NCI-H345 treated with DMSO at 0.1 percent for 48 hours (cell line): ENCODE measurements around the gene SMDT1.
A peak's percentile ranks its signal among the peaks of the same experiment; 100 is the strongest.
"Not testable (repeated sequence)": the region's sequence is repeated elsewhere in the genome, so short reads cannot be mapped to it uniquely, and the experiment has no call there.

Source experiments
- DNase-seq: peaks from one replicate; lab custom pipeline; 2025; ENCODE audit not compliant: unreplicated experiment; lab: John Stamatoyannopoulos, UW

SMDT1 gene

GRCh38 chr22:42108848-42109247 is 29.3 kb downstream of the SMDT1 start:
- DNase-seq: no peak

GRCh38 chr22:42111798-42112197 is 32.3 kb downstream of the SMDT1 start:
- DNase-seq: no peak

- not testable (repeated sequence) for DNase-seq
These were observed 33.3 kb downstream of the SMDT1 start for GRCh38 chr22:42112793-42113192.

- no peak for DNase-seq
These were observed 35.2 kb downstream of the SMDT1 start for GRCh38 chr22:42114721-42115120.

GRCh38 chr22:42115420-42115830 is 35.9 kb downstream of the SMDT1 start:
- DNase-seq: not testable (repeated sequence)

GRCh38 chr22:42116848-42117424 is 37.4 kb downstream of the SMDT1 start:
- DNase-seq: no peak

- DNase-seq: not testable (repeated sequence)
These were observed 40.9 kb downstream of the SMDT1 start for GRCh38 chr22:42120231-42121021.

- DNase-seq: not testable (repeated sequence)
These were observed 44.0 kb downstream of the SMDT1 start for GRCh38 chr22:42123529-42123928.

GRCh38 chr22:42127606-42128005 is 48.1 kb downstream of the SMDT1 start:
- no peak for DNase-seq

- DNase-seq: not testable (repeated sequence)
These were observed 48.5 kb downstream of the SMDT1 start for GRCh38 chr22:42128007-42128406.

- DNase-seq: peak; percentile 24
These were observed 49.5 kb downstream of the SMDT1 start for GRCh38 chr22:42128776-42129694.

GRCh38 chr22:42130182-42130581 is 50.7 kb downstream of the SMDT1 start:
- not testable (repeated sequence) for DNase-seq

GRCh38 chr22:42130639-42131431 is 51.3 kb downstream of the SMDT1 start, which contains the start of gene CYP2D6:
Gene CYP2D6 (minus strand): TSS chr22:42130810. CDS start chr22:42130791, 19 bp downstream.
- DNase-seq: not testable (repeated sequence)

GRCh38 chr22:42131562-42131961 is 52.1 kb downstream of the SMDT1 start:
- no peak for DNase-seq

GRCh38 chr22:42132457-42132856 is 53.0 kb downstream of the SMDT1 start:
- DNase-seq: no peak
